ENCODE results near the gene RIN1.
A peak's percentile ranks its signal among the peaks of the same experiment; 100 is the strongest.
"Not testable (repeated sequence)": the region's sequence is repeated elsewhere in the genome, so short reads cannot be mapped to it uniquely, and the experiment has no call there.

Gene RIN1

GRCh38 chr11:66350560-66351235 is 14.5 kb upstream of the RIN1 start:
- DNase-seq = not testable (repeated sequence)

GRCh38 chr11:66349084-66349386 is 12.8 kb upstream of the RIN1 start:
- no peak for DNase-seq

GRCh38 chr11:66347425-66348276 is 11.4 kb upstream of the RIN1 start, which contains the start of gene B4GAT1:
Gene B4GAT1 (minus strand): TSS chr11:66347629. CDS start chr11:66347545, 84 bp downstream.
- DNase-seq = peak; percentile 72

- no peak for DNase-seq
These were observed 10.5 kb upstream of the RIN1 start for GRCh38 chr11:66346476-66347424.

GRCh38 chr11:66345316-66345649 is 9.0 kb upstream of the RIN1 start:
- DNase-seq = no peak

- DNase-seq = peak; percentile 90
These were observed 8.5 kb upstream of the RIN1 start, which contains the start of gene BRMS1 for GRCh38 chr11:66344550-66345315. Gene BRMS1 (minus strand): TSS chr11:66345104. CDS start chr11:66342234, 2,870 bp downstream.

- no peak for DNase-seq
These were observed 6.9 kb upstream of the RIN1 start for GRCh38 chr11:66343176-66343575.

- DNase-seq = no peak
These were observed 5.4 kb upstream of the RIN1 start for GRCh38 chr11:66341502-66342126.

GRCh38 chr11:66340596-66341501 is 4.6 kb upstream of the RIN1 start:
- DNase-seq = no peak

- no peak for DNase-seq
These were observed 3.7 kb upstream of the RIN1 start for GRCh38 chr11:66339686-66340483.

GRCh38 chr11:66339162-66339675 is 3.0 kb upstream of the RIN1 start:
- no peak for DNase-seq

- DNase-seq = no peak
These were observed 2.3 kb upstream of the RIN1 start for GRCh38 chr11:66338276-66339161.

- no peak for DNase-seq
These were observed 1.1 kb upstream of the RIN1 start for GRCh38 chr11:66337103-66337899.

GRCh38 chr11:66335531-66336233 is 552 bp downstream of the RIN1 start:
- no peak for DNase-seq

GRCh38 chr11:66334605-66335442 is 1.4 kb downstream of the RIN1 start:
- no peak for DNase-seq

All from NCI-H446 treated with DMSO at 0.1 percent for 48 hours (cell line).